ENCODE data around the gene ANKRD26. TPM values are rescaled to one million over a fixed set of nuclear protein-coding genes. Genes with fewer than 3 reads are reported as not detected.

The ANKRD26 gene
- total RNA-seq, 1 experiment from 2014 or later, result 2.9 TPM

- Histone ChIP-seq H3F3A (ENCODE audit: low read length, unreplicated experiment) (no peaks in the 10 kb centered on the region), H3K27ac (ENCODE audit: low read length) (no peak overlapping the region), H3K36me3 (ENCODE audit: low read depth, low read length) (no peaks in the 10 kb centered on the region), H3K9me2 (replicated peaks; ENCODE audit: low read length) (no peaks in the 10 kb centered on the region), H3K9me3 (ENCODE audit: low read length) (no peaks in the 10 kb centered on the region), H3K4me3 (ENCODE audit: low read length) (no peak overlapping the region), H4K20me1 (ENCODE audit: low read length) (no peaks in the 10 kb centered on the region), H3K4me1 (ENCODE audit: insufficient read depth, low read length) (no peaks in the 10 kb centered on the region), H3K27me3 (ENCODE audit: low read length) (no peaks in the 10 kb centered on the region), H3K4me2 (ENCODE audit: low read length) (no peak overlapping the region), H3K79me2 (ENCODE audit: low read length) (no peaks in the 10 kb centered on the region), H2AFZ (ENCODE audit: low read length) (no peak overlapping the region), H3K9ac (ENCODE audit: low read length) (no peak overlapping the region)
- ChIA-PET POLR2A (ENCODE audit: unreplicated experiment) (no interaction called here), CTCF (no interaction called here)
- no peak for DNase-seq
- TF ChIP-seq CTCF (conservative IDR thresholded peaks at IDR 0.05; ENCODE audit: low read depth, low read length) (peak; percentile 18; the same call in 1 of the 2 replicates), EZH2phosphoT487 (IDR thresholded peaks at IDR 0.05; ENCODE audit: borderline replicate concordance, low read length) (no peak), EZH2 (IDR thresholded peaks at IDR 0.05; ENCODE audit: low read length, unreplicated experiment) (no peak)
- no TSS peak for BruUV-seq (replicated peaks)
- intact Hi-C loops (cut with micrococcal nuclease), result no loop called here
- ATAC-seq, result no peak; the same call in 1 of the 2 replicates
Observed at GRCh38 chr10:27072436-27073114, 27.7 kb downstream of the ANKRD26 start.

- TF ChIP-seq EZH2phosphoT487 (IDR thresholded peaks at IDR 0.05; ENCODE audit: borderline replicate concordance, low read length), result no peak
- no peak for TF ChIP-seq EZH2 (IDR thresholded peaks at IDR 0.05; ENCODE audit: low read length, unreplicated experiment)
- ATAC-seq, result no peak
- BruUV-seq (replicated peaks), result no TSS peak
Observed at GRCh38 chr10:27068217-27068891, 31.9 kb downstream of the ANKRD26 start.

GRCh38 chr10:27065084-27065483 is 35.2 kb downstream of the ANKRD26 start:
- Histone ChIP-seq H3K79me2 (ENCODE audit: low read length) (no peaks in the 10 kb centered on the region), H3K9me2 (replicated peaks; ENCODE audit: low read length) (no peaks in the 10 kb centered on the region), H3F3A (ENCODE audit: low read length, unreplicated experiment) (no peaks in the 10 kb centered on the region), H3K4me1 (ENCODE audit: insufficient read depth, low read length) (no peaks in the 10 kb centered on the region), H3K4me2 (ENCODE audit: low read length) (no peak overlapping the region), H3K36me3 (ENCODE audit: low read depth, low read length) (no peaks in the 10 kb centered on the region; the same call in 1 of the 2 replicates), H4K20me1 (ENCODE audit: low read length) (no peaks in the 10 kb centered on the region), H3K27ac (ENCODE audit: low read length) (no peak overlapping the region), H3K27me3 (ENCODE audit: low read length) (no peaks in the 10 kb centered on the region), H2AFZ (ENCODE audit: low read length) (no peak overlapping the region), H3K9me3 (ENCODE audit: low read length) (no peaks in the 10 kb centered on the region), H3K9ac (ENCODE audit: low read length) (no peak overlapping the region), H3K4me3 (ENCODE audit: low read length) (no peak overlapping the region)
- intact Hi-C loops (cut with micrococcal nuclease), result no loop called here
- TF ChIP-seq EZH2 (IDR thresholded peaks at IDR 0.05; ENCODE audit: low read length, unreplicated experiment), result no peak
- TF ChIP-seq CTCF (conservative IDR thresholded peaks at IDR 0.05; ENCODE audit: low read depth, low read length), result no peak
- no peak for TF ChIP-seq EZH2phosphoT487 (IDR thresholded peaks at IDR 0.05; ENCODE audit: borderline replicate concordance, low read length)
- ATAC-seq (no peak), DNase-seq (no peak)
- ChIA-PET CTCF (no interaction called here), POLR2A (ENCODE audit: unreplicated experiment) (no interaction called here)
- no TSS peak for BruUV-seq (replicated peaks)

More at GRCh38 chr10:27068217-27068891, 31.9 kb downstream of the ANKRD26 start:
- intact Hi-C loops (cut with micrococcal nuclease), result no loop called here
- no peaks in the 10 kb centered on the region for H3K4me1 ChIP-seq (ENCODE audit: insufficient read depth, low read length)
- no peak overlapping the region for H3K4me3 ChIP-seq (ENCODE audit: low read length)
- H3K36me3 ChIP-seq (ENCODE audit: low read depth, low read length), result no peaks in the 10 kb centered on the region
- H3K4me2 ChIP-seq (ENCODE audit: low read length), result no peak overlapping the region
- no peaks in the 10 kb centered on the region for H3K27me3 ChIP-seq (ENCODE audit: low read length)
- H4K20me1 ChIP-seq (ENCODE audit: low read length), result no peaks in the 10 kb centered on the region
- POLR2A ChIA-PET (ENCODE audit: unreplicated experiment), result no interaction called here
- no peaks in the 10 kb centered on the region for H3K9me3 ChIP-seq (ENCODE audit: low read length)
- no peaks in the 10 kb centered on the region for H3F3A ChIP-seq (ENCODE audit: low read length, unreplicated experiment)
- no peak for DNase-seq
- no peak overlapping the region for H3K27ac ChIP-seq (ENCODE audit: low read length)
- no peak overlapping the region for H3K9ac ChIP-seq (ENCODE audit: low read length)
- CTCF ChIA-PET, result no interaction called here
- no peaks in the 10 kb centered on the region for H3K9me2 ChIP-seq (replicated peaks; ENCODE audit: low read length)
- H3K79me2 ChIP-seq (ENCODE audit: low read length), result no peaks in the 10 kb centered on the region
- no peak overlapping the region for H2AFZ ChIP-seq (ENCODE audit: low read length)

Measured in PC-3 (cell line).